ENCODE data around the gene TBC1D17. TPM values are rescaled to one million over a fixed set of nuclear protein-coding genes. Genes with fewer than 3 reads are reported as not detected.

Gene TBC1D17
- total RNA-seq, result 36.5 and 36.8 TPM in 2 replicates

- H3K4me1 Mint-ChIP-seq, result peaks cover 23% of the 10 kb centered on the region
- H3K4me3 Mint-ChIP-seq, result no peak within 1 kb of the TSS
- peak; percentile 100 for DNase-seq
- no peak within 1 kb of the TSS for H3K27ac Mint-ChIP-seq
- H3K36me3 Mint-ChIP-seq (ENCODE audit: low read depth), result peaks cover 23% of the 10 kb centered on the region
- intact Hi-C loops (cut with micrococcal nuclease), result loop anchor here (1.0 to 10.0 kb wide), 10 partner anchors 8 to 1240 kb away; partner anchors contain the start of genes ATF5, DBP, FUZ and NUP62
- H3K9me3 Mint-ChIP-seq, result no peaks in the 10 kb centered on the region
- H3K27me3 Mint-ChIP-seq, result no peaks in the 10 kb centered on the region
These were observed at the start of gene TBC1D17, which contains the start of gene AKT1S1 for GRCh38 chr19:49877020-49877878. TBC1D17 (plus strand) TSS chr19:49877702; CDS start chr19:49877724, 22 bp downstream. AKT1S1 (minus strand) TSS chr19:49877355; CDS start chr19:49873295, 4,060 bp downstream.

GRCh38 chr19:49829200-49829599 lies 48.3 kb upstream of the TBC1D17 start:
- Mint-ChIP-seq H3K27me3 (no peaks in the 10 kb centered on the region), H3K36me3 (ENCODE audit: low read depth) (peaks cover 18% of the 10 kb centered on the region), H3K9me3 (no peaks in the 10 kb centered on the region)

GRCh38 chr19:49829721-49830120 lies 47.8 kb upstream of the TBC1D17 start:
- Mint-ChIP-seq H3K9me3 (no peaks in the 10 kb centered on the region), H3K36me3 (ENCODE audit: low read depth) (peaks cover 20% of the 10 kb centered on the region), H3K4me3 (no peak overlapping the region), H3K27me3 (no peaks in the 10 kb centered on the region), H3K4me1 (peaks cover 6% of the 10 kb centered on the region), H3K27ac (no peak overlapping the region)
- no peak for DNase-seq
- intact Hi-C loops (cut with micrococcal nuclease), result no loop called here

More at GRCh38 chr19:49829200-49829599, 48.3 kb upstream of the TBC1D17 start:
- DNase-seq, result no peak
- no peak overlapping the region for H3K27ac Mint-ChIP-seq
- peaks cover 6% of the 10 kb centered on the region for H3K4me1 Mint-ChIP-seq
- H3K4me3 Mint-ChIP-seq, result no peak overlapping the region
- intact Hi-C loops (cut with micrococcal nuclease), result no loop called here

- no peak for DNase-seq
- peaks cover 26% of the 10 kb centered on the region for H3K36me3 Mint-ChIP-seq (ENCODE audit: low read depth)
- intact Hi-C loops (cut with micrococcal nuclease), result no loop called here
- H3K4me1 Mint-ChIP-seq, result peaks cover 6% of the 10 kb centered on the region
- no peaks in the 10 kb centered on the region for H3K9me3 Mint-ChIP-seq
- H3K4me3 Mint-ChIP-seq, result no peak overlapping the region
- H3K27ac Mint-ChIP-seq, result no peak overlapping the region
- no peaks in the 10 kb centered on the region for H3K27me3 Mint-ChIP-seq
These were observed 46.7 kb upstream of the TBC1D17 start for GRCh38 chr19:49830766-49831165.

GRCh38 chr19:49831592-49831991 lies 45.9 kb upstream of the TBC1D17 start:
- Mint-ChIP-seq H3K9me3 (no peaks in the 10 kb centered on the region), H3K27ac (no peak overlapping the region), H3K27me3 (no peaks in the 10 kb centered on the region), H3K4me3 (no peak overlapping the region), H3K36me3 (ENCODE audit: low read depth) (peaks cover 24% of the 10 kb centered on the region), H3K4me1 (peaks cover 5% of the 10 kb centered on the region)
- intact Hi-C loops (cut with micrococcal nuclease), result no loop called here
- DNase-seq, result no peak

GRCh38 chr19:49832556-49832955 lies 44.9 kb upstream of the TBC1D17 start:
- DNase-seq, result no peak
- Mint-ChIP-seq H3K9me3 (no peaks in the 10 kb centered on the region), H3K4me3 (no peak overlapping the region), H3K4me1 (peaks cover 5% of the 10 kb centered on the region), H3K36me3 (ENCODE audit: low read depth) (peaks cover 26% of the 10 kb centered on the region), H3K27ac (no peak overlapping the region), H3K27me3 (no peaks in the 10 kb centered on the region)
- intact Hi-C loops (cut with micrococcal nuclease), result no loop called here

- no peak overlapping the region for H3K4me3 Mint-ChIP-seq
- H3K9me3 Mint-ChIP-seq, result no peaks in the 10 kb centered on the region
- no peak for DNase-seq
- intact Hi-C loops (cut with micrococcal nuclease), result no loop called here
- no peak overlapping the region for H3K27ac Mint-ChIP-seq
- peaks cover 5% of the 10 kb centered on the region for H3K4me1 Mint-ChIP-seq
- H3K36me3 Mint-ChIP-seq (ENCODE audit: low read depth), result peaks cover 28% of the 10 kb centered on the region
- H3K27me3 Mint-ChIP-seq, result no peaks in the 10 kb centered on the region
These were observed 43.9 kb upstream of the TBC1D17 start for GRCh38 chr19:49833599-49833998.

GRCh38 chr19:49835562-49835961 lies 41.9 kb upstream of the TBC1D17 start:
- Mint-ChIP-seq H3K9me3 (no peaks in the 10 kb centered on the region), H3K4me1 (peaks cover 5% of the 10 kb centered on the region), H3K27ac (no peak overlapping the region), H3K4me3 (no peak overlapping the region), H3K36me3 (ENCODE audit: low read depth) (peaks cover 38% of the 10 kb centered on the region), H3K27me3 (no peaks in the 10 kb centered on the region)
- no peak for DNase-seq
- intact Hi-C loops (cut with micrococcal nuclease), result no loop called here

GRCh38 chr19:49836176-49837008 lies 41.1 kb upstream of the TBC1D17 start:
- H3K27ac Mint-ChIP-seq, result no peak overlapping the region
- no peak overlapping the region for H3K4me3 Mint-ChIP-seq
- intact Hi-C loops (cut with micrococcal nuclease), result no loop called here
- H3K4me1 Mint-ChIP-seq, result peaks cover 5% of the 10 kb centered on the region
- no peak for DNase-seq
- H3K27me3 Mint-ChIP-seq, result no peaks in the 10 kb centered on the region
- peaks cover 38% of the 10 kb centered on the region for H3K36me3 Mint-ChIP-seq (ENCODE audit: low read depth)
- H3K9me3 Mint-ChIP-seq, result no peaks in the 10 kb centered on the region

- Mint-ChIP-seq H3K36me3 (ENCODE audit: low read depth) (peaks cover 33% of the 10 kb centered on the region), H3K27ac (no peak overlapping the region), H3K27me3 (no peaks in the 10 kb centered on the region), H3K9me3 (no peaks in the 10 kb centered on the region), H3K4me3 (no peak overlapping the region), H3K4me1 (peaks cover 5% of the 10 kb centered on the region)
- no peak for DNase-seq
- intact Hi-C loops (cut with micrococcal nuclease), result no loop called here
These were observed 40.5 kb upstream of the TBC1D17 start for GRCh38 chr19:49837009-49837310.

GRCh38 chr19:49837425-49837824 lies 40.1 kb upstream of the TBC1D17 start:
- Mint-ChIP-seq H3K36me3 (ENCODE audit: low read depth) (peaks cover 30% of the 10 kb centered on the region), H3K4me3 (no peak overlapping the region), H3K27me3 (no peaks in the 10 kb centered on the region), H3K9me3 (no peaks in the 10 kb centered on the region), H3K27ac (no peak overlapping the region), H3K4me1 (peaks cover 1% of the 10 kb centered on the region)
- no peak for DNase-seq
- intact Hi-C loops (cut with micrococcal nuclease), result no loop called here

GRCh38 chr19:49838885-49839588 lies 38.5 kb upstream of the TBC1D17 start:
- intact Hi-C loops (cut with micrococcal nuclease), result no loop called here
- H3K27ac Mint-ChIP-seq, result no peak overlapping the region
- H3K9me3 Mint-ChIP-seq, result no peaks in the 10 kb centered on the region
- H3K4me1 Mint-ChIP-seq, result no peaks in the 10 kb centered on the region
- no peak overlapping the region for H3K4me3 Mint-ChIP-seq
- no peaks in the 10 kb centered on the region for H3K27me3 Mint-ChIP-seq
- peaks cover 24% of the 10 kb centered on the region for H3K36me3 Mint-ChIP-seq (ENCODE audit: low read depth)
- no peak for DNase-seq

- DNase-seq, result no peak
- no peak overlapping the region for H3K27ac Mint-ChIP-seq
- no peaks in the 10 kb centered on the region for H3K9me3 Mint-ChIP-seq
- peaks cover 22% of the 10 kb centered on the region for H3K36me3 Mint-ChIP-seq (ENCODE audit: low read depth)
- H3K27me3 Mint-ChIP-seq, result no peaks in the 10 kb centered on the region
- no peak overlapping the region for H3K4me3 Mint-ChIP-seq
- intact Hi-C loops (cut with micrococcal nuclease), result no loop called here
- no peaks in the 10 kb centered on the region for H3K4me1 Mint-ChIP-seq
These were observed 37.8 kb upstream of the TBC1D17 start for GRCh38 chr19:49839713-49840112.
